Activated effector memory CD4-positive, alpha-beta T cell treated with anti-CD3 and anti-CD28 coated beads, Interleukin-2, amount 50 U/mL, for 16 hours (primary cell): ENCODE measurements around the gene PAPOLB.
"Not testable (repeated sequence)": the region's sequence is repeated elsewhere in the genome, so short reads cannot be mapped to it uniquely, and the experiment has no call there.

Experiments
- DNase-seq: peaks from one replicate; pipeline ENCODE4 v3.0.0-alpha.2; 2020

Gene PAPOLB

GRCh38 chr7:4861673-4862072, at the start of gene PAPOLB:
Gene PAPOLB, minus strand, starts transcription at chr7:4862030. Its CDS starts 220 bp downstream, at chr7:4861810.
- DNase-seq: no peak

DNA sequence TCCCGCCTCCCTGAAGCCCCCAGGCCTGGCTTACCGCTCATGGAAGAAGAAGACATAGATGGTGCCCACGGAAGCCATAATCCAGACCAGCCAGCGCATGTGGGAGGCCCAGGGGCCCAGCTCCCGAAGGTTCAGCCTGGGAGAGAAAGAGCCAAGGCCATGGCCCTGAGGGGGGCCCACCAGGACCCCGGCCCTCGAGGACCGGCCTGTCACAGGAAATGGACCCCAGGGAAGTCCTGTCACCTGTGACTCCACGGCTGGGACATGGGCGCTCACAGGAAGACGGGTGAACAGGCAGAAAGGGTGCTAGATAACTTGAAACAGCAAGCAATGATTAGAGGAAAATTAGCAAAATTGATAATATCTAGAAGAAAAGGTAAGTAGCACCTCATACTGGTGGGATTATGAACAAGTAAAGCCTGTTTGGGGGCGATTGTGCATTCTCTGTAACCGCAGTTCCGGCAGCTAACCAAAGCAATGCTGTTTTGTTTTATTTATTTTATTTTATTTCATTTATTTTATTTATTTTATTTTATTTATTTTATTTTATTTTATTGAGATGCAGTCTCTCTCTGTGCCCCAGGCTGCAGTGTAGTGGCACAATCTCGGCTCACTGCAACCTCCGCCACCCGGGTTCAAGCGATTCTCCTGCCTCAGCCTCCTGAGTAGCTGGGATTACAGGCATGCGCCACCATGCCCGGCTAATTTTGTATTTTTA, 49.4 kb upstream of the PAPOLB start:
- DNase-seq: no peak

DNA sequence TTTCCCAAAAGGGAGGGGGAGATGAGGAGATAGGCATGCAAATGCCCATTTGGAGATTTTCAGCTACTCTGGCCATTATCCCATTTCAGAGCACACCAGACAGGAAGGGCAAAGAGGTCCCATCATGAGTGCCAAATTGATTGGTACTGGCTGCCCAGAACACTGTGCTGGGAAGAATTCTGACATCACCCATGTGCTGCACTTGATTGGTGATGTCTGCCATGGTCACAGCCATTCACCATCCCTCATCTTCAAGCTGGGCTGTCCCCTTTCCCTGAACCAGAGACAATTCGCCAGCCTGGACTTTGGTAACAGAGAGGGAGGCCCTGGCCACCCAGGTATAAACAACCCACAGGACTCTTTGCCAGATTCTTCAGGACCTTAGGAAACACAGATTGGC, 44.9 kb upstream of the PAPOLB start:
- DNase-seq: no peak

DNA sequence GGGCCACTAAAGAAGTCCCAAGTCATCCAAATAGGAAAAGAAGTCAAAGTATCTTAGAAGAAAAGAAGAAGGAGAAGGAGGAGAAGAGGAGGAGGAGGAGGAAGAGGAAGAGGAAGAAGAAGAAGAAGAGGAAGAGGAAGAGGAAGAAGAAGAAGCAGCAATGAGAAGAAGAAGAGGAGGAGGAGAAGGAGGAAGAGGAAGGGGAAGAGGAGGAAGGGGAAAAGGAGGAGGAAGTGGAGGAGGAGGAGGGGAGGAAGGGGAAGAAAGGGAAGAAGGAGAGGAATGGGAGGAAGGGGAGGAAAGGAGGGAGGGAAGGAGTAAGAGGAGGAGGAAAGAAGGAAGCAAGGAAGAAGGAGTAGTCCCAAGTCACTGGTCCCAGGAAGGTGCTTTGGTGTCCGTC, 43.3 kb upstream of the PAPOLB start:
- no peak for DNase-seq

- DNase-seq: no peak
Observed at GRCh38 chr7:4904346-4904745, 42.5 kb upstream of the PAPOLB start.

DNA sequence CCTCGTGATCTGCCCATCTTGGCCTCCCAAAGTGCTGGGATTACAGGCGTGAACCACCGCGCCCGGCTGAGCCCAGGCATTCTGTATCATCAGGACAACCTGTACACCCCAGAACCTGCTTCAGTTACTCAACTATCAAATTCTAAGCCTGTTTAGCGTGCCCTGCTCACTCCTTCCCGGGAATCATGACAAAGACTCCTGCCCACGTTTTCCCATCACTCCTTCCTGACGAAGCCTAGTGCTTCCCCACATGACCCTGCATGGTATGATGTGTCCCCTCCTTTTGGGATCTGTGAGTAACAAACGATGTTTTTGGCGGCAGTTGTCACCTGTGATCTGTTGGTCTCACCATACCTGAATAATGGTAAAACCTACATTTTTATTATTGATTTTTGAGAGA, 33.9 kb upstream of the PAPOLB start:
- no peak for DNase-seq

DNA sequence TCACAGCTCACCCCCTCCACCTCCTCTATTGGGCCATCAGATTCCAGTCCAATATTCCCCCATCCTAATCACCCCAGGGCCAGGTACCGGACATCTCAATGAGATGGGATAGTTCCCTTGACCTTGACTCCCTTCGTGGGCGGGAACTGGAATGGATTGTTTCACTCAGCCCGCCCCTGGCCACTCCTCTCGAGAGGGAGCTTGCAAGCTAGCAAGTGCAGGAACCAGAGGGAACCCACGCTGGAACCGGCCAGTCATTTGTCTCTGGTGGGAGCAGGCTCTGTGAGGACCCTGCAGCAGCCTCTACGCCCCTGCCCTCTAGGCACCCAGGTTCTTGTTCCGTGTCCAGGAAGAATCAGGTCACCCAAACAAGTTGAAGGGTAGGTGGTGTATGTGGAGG, 32.7 kb upstream of the PAPOLB start:
- DNase-seq: no peak

GRCh38 chr7:4893929-4894475, 32.2 kb upstream of the PAPOLB start:
- DNase-seq: no peak

DNA sequence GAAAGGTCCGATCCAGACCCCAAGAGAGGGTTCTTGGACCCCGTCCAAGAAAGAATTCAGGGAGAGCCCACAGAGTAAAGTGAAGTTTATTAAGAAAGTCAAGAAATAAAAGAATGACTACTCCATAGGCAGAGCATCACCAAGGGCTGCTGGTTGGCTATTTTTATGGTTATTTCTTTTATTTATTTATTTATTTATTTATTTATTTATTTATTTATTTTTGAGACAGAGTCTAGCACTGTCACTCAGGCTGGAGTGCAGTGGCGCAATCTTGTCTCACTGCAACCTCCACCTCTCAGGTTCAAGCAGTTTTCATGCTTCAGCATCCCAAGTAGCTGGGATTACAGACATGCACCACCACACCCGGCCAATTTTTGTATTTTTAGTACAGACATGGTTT, 31.4 kb upstream of the PAPOLB start:
- DNase-seq: not testable (repeated sequence)

- not testable (repeated sequence) for DNase-seq
Observed at GRCh38 chr7:4891522-4891921, 29.7 kb upstream of the PAPOLB start.

- DNase-seq: no peak
Observed at GRCh38 chr7:4889682-4890081, 27.9 kb upstream of the PAPOLB start.

DNA sequence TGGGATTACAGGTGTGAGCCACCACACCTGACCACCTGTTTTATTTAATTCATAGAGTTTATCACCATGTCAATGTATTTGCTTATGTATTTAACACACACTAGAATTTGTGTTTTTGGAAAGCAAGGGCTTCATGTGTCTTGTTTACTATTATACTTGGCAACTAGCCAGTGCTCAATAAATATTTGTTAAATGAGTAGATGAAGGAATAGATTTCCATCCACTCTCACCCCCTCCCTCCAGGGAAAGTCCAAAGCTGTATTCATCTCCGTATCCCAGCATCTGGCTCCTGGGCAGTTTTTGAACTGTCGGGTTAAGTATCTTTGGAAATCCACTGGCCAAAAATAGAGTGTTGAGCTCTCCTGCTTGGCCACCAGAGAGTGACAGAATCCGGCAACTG, 26.3 kb upstream of the PAPOLB start:
- DNase-seq: no peak

GRCh38 chr7:4886671-4887070, 24.8 kb upstream of the PAPOLB start:
- no peak for DNase-seq

GRCh38 chr7:4885317-4885807, 23.5 kb upstream of the PAPOLB start:
- no peak for DNase-seq

DNA sequence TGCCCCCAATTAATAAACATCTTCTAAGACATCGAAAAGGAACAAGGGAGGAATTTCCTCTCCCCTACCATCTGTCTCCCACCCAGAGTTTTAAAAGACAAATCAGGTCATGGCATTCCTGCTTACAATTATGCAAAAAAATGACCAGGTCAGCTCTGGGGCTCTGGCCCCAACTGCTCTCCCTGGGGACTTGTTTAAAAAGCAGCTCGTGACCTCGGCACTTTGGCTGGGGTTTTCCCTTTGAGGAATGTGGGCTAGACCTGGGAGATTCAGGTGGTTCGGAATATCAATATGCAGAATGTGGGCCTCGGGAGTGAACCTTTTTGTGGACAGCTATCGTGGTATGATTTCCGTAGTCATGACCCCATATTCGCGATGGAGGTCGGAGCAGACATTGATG, 22.3 kb upstream of the PAPOLB start:
- no peak for DNase-seq

DNA sequence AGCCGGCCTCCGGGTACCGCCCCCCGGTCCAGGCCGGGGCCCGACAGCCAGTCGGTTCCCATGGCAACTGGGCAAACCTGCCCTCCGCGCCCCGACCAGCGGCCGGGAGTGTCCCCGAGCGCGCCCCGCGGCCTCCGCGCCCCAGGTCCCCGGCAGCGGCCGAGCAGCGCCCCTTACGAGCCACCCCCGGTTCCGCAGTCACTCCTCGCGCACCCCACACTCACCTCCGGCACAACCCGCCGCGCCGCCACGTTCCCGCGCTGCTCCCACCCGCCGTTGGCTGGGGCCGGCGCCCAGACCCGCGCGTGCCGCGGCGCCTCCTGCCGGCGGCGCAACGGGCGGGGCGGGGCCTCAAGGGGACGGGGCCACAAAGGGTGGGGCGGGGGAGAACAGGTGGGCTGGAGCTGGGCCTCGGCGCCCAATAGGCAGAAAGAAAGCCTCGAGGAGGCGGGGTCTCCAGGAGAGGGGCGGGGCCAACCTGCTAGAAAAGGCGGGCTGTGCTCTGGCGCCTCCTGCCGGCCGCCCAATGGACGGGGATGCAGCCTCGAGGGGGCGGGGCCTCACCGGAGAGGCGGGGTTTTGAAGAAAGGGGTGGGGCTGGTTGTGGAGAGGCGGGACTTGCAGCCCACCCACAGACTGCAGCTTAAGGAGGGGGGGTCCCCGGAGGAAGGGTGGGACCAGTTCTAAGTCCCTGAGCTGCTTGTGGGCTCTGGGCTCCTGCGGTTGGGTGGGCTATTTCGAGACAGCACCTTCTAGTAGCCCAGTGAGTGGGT, 21.7 kb upstream of the PAPOLB start, which contains the start of gene RADIL:
RADIL (minus strand) TSS at position 345 of the 773 bp plus-strand sequence. CDS start 5,577 bp downstream, outside the sequence.
- peak; percentile 93 for DNase-seq

GRCh38 chr7:4883033-4883371, 21.2 kb upstream of the PAPOLB start:
- no peak for DNase-seq

DNA sequence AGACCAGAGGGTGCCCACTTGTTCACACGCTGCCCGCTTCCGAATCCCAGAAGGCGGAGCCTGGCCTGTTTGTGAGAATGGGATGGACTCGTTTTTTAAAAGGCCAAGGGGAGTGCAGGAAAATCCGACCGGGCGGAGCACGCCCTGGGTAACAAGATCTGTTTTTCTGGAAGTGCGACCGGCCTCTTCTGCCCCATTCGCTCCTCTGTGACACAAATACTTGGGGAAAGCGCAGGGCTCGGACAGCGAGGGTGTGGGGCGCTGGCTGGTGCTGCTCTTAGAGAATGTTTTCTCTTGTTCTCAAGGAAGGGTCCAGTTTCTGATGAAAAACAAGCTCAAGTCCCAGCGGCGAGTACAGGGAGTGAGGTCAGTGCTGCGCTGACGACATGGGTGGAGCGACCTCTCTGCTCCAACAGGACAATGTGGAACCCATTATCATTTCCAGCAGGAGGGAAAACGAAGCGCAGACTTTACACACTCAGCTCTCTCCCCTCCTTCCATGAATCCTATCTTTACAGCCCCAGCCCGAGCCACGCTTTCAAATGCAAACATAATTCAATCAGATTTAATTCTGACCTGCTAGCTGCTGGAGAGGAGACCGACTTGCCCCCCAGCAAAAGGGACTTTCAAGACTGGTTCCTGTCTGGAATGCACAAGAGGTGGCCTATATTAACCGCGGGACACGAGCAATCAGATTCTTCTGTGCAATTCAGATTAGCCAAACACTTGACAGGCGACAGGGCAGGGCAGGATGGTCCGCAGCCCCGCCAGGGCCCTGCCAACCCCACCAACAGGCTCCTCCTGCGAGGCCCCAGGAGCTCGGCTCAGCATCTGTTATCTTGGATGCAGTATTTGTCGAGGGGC, 20.6 kb upstream of the PAPOLB start:
- no peak for DNase-seq

GRCh38 chr7:4880218-4880617, 18.4 kb upstream of the PAPOLB start:
- DNase-seq: no peak

DNA sequence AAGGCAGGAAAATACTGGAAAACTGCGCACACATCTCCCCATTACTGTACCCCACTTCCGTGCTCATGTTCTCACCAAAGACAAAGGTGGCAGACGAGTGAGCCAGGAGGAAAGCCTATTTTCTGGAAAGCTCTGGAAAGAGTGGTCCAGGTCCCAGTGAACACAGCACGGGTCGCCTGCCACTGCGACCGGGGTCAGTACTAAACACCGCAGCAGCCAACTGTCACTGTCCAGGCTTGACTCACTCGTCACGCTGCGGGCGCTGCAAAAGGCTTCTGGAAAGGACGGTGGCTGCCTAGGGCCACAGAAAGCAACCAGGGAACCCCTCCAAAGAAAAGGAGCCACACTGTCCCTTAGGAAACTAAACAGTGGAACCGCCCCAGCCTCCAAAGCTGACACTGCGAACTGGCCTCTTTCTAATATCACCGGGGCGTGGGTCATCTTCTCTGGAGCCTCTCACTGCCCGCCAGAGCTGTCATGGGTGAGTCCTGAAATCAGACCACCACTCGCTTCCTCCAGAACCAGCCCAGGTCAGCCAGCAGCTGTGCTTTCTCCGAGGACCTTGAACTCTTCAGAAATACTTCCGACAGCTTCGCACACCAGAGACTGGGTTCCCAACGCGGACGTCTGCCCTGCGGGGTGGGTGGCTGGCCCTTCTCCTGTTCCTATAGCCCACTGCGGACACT, 17.7 kb upstream of the PAPOLB start:
- DNase-seq: no peak

- DNase-seq: no peak
Observed at GRCh38 chr7:4878336-4879335, 16.8 kb upstream of the PAPOLB start.
